Keratinocyte (primary cell): ENCODE measurements around the gene MTF1. TPM values are rescaled to one million over a fixed set of nuclear protein-coding genes. Genes with fewer than 3 reads are reported as not detected.

Experiments used
- DNase-seq: peaks from one replicate; pipeline ENCODE4 v3.0.0-alpha.2; 2011; ENCODE audit warnings: low read depth, missing footprints, low spot score
- FAIRE-seq: peaks from 2 replicates; lab custom pipeline; 2011; peaks lifted over from hg19 to GRCh38; lab: Jason Lieb, UNC
- H2AFZ ChIP-seq: 2 replicates; pipeline ENCODE4 v1.6.0; 2012; ENCODE audit warnings: low read length, control low read depth, inconsistent platforms; ENCODE audit not compliant: control insufficient read depth
- H3K27ac ChIP-seq: 2 replicates; pipeline ENCODE4 v1.5.1; 2011; ENCODE audit warnings: low read length; ENCODE audit not compliant: control insufficient read depth, insufficient read depth
- H3K27me3 ChIP-seq: 3 replicates; pipeline ENCODE4 v1.6.0; 2011; ENCODE audit warnings: low read length; ENCODE audit not compliant: control insufficient read depth, insufficient read depth; ENCODE audit errors: extremely low read depth
- H3K36me3 ChIP-seq, 2 experiments: 2 replicates in 1 of 2; 3 replicates in 1 of 2; pipeline ENCODE4 v1.5.1; 2011; ENCODE audit warnings: low read length in 2 of 2, mild to moderate bottlenecking in 1 of 2; ENCODE audit not compliant: control insufficient read depth in 2 of 2, insufficient read depth in 2 of 2; ENCODE audit errors: extremely low read depth in 1 of 2
- H3K4me1 ChIP-seq: 3 replicates; pipeline ENCODE4 v1.5.1; 2011; ENCODE audit warnings: low read length; ENCODE audit not compliant: control insufficient read depth, insufficient read depth; ENCODE audit errors: extremely low read depth
- H3K4me2 ChIP-seq: 3 replicates; pipeline ENCODE4 v1.6.0; 2011; ENCODE audit warnings: low read depth, low read length; ENCODE audit not compliant: control insufficient read depth, insufficient read depth; ENCODE audit errors: extremely low read depth
- H3K4me3 ChIP-seq, 3 experiments: fragments of 200-600 bp in 1 of 3; sonication (generic) in 1 of 3; 2 replicates in 2 of 3; 3 replicates in 1 of 3; pipeline ENCODE4 v1.5.1; 2011 to 2016; ENCODE audit warnings: low read length in 3 of 3, mild to moderate bottlenecking in 3 of 3, control low read depth in 2 of 3, inconsistent platforms in 1 of 3, low read depth in 1 of 3, mixed read lengths in 1 of 3, mixed run types in 1 of 3, moderate library complexity in 1 of 3; ENCODE audit not compliant: control insufficient read depth in 2 of 3, insufficient read depth in 2 of 3; ENCODE audit errors: extremely low read depth in 1 of 3
- H3K79me2 ChIP-seq: 2 replicates; pipeline ENCODE4 v1.6.0; 2012; ENCODE audit warnings: low read length; ENCODE audit not compliant: control insufficient read depth, insufficient read depth
- H3K9ac ChIP-seq: 3 replicates; pipeline ENCODE4 v1.6.0; 2011; ENCODE audit warnings: low read length; ENCODE audit not compliant: control insufficient read depth, insufficient read depth; ENCODE audit errors: extremely low read depth
- H3K9me1 ChIP-seq: 3 replicates; pipeline ENCODE4 v1.6.0; 2011; ENCODE audit warnings: low read length; ENCODE audit not compliant: control insufficient read depth, insufficient read depth; ENCODE audit errors: extremely low read depth
- H3K9me3 ChIP-seq: 2 replicates; pipeline ENCODE4 v1.5.1; 2012; ENCODE audit warnings: low read depth, low read length; ENCODE audit not compliant: control insufficient read depth
- H4K20me1 ChIP-seq: 3 replicates; pipeline ENCODE4 v1.6.0; 2011; ENCODE audit warnings: low read length; ENCODE audit not compliant: control insufficient read depth, insufficient read depth; ENCODE audit errors: extremely low read depth
- CTCF ChIP-seq, 3 experiments: IDR thresholded peaks in 1 of 3; conservative IDR thresholded peaks in 1 of 3; optimal IDR thresholded peaks in 1 of 3; 2 replicates in 2 of 3; 3 replicates in 1 of 3; pipeline versions ENCODE3 to v1.5.1; 2011; ENCODE audit warnings: low read length in 3 of 3, mild to moderate bottlenecking in 3 of 3, moderate library complexity in 2 of 3, control low read depth in 1 of 3, inconsistent platforms in 1 of 3; ENCODE audit not compliant: insufficient read depth in 2 of 3; ENCODE audit errors: extremely low read depth in 1 of 3
- EZH2 ChIP-seq: IDR thresholded peaks from one replicate; pipeline ENCODE4 v1.6.1; 2012; ENCODE audit warnings: inconsistent platforms, mild to moderate bottlenecking, low read length, moderate library complexity
- dilution Hi-C: fragments of 300-500 bp; cut with MboI; formaldehyde crosslinking; loops from one replicate; pipeline ENCODE4 v1.7.0; 2020; ENCODE audit warnings: low sequenced_read_pairs; ENCODE audit not compliant: extremely low pct_ligation_motif_present
- polyA plus RNA-seq, 5 experiments: library from polyadenylated mRNA; depleted of rRNA in 3 of 5; stranded (reverse) in 3 of 5; stranded (forward) in 1 of 5; unstranded in 1 of 5; fragments of >200 nt; gene quantifications; 1 replicate in 1 of 5; 2 replicates in 3 of 5; 3 replicates in 1 of 5; pipeline versions ENCODE4 v1.2.1 to v1.2.3, GENCODE V29; 2011 to 2012; ENCODE audit warnings: missing spikeins in 2 of 5, low read depth in 1 of 5, low replicate concordance in 1 of 5

The MTF1 gene
- polyA plus RNA-seq, 1 donor (not counting 4 experiments of a cell fraction or from before 2014, with no cell fraction given) = 13.1 TPM

- dilution Hi-C loops = no loop called here
- H3K36me3 ChIP-seq = peaks cover 18 to 34% of the 10 kb centered on the region in 2 experiments
These were observed 27.6 kb downstream of the MTF1 start for GRCh38 chr1:37831809-37832208.

GRCh38 chr1:37831109-37831508, 28.3 kb downstream of the MTF1 start:
- Histone ChIP-seq H3K9me1 (peaks cover 2% of the 10 kb centered on the region), H3K4me1 (peaks cover 8% of the 10 kb centered on the region), H4K20me1 (no peaks in the 10 kb centered on the region), H3K9ac (no peak overlapping the region), H3K9me3 (no peaks in the 10 kb centered on the region), H3K36me3 (peaks cover 17 to 35% of the 10 kb centered on the region in 2 experiments), H3K27me3 (no peaks in the 10 kb centered on the region), H3K4me2 (no peak overlapping the region), H3K4me3 (no peak overlapping the region), H2AFZ (no peak overlapping the region), H3K27ac (no peak overlapping the region), H3K79me2 (no peaks in the 10 kb centered on the region)
- FAIRE-seq (no peak), DNase-seq (no peak)
- dilution Hi-C loops = no loop called here
- TF ChIP-seq EZH2 (no peak), CTCF (optimal IDR thresholded peaks at IDR 0.05 in 1 of 3, IDR thresholded peaks at IDR 0.05 in 1 of 3, conservative IDR thresholded peaks at IDR 0.05 in 1 of 3; ENCODE audit: extremely low read depth in 1 of 3, insufficient read depth in 2 of 3, low read length in 3 of 3) (no peak)

More at GRCh38 chr1:37831809-37832208, 27.6 kb downstream of the MTF1 start:
- DNase-seq = no peak
- H3K27me3 ChIP-seq = no peaks in the 10 kb centered on the region
- peaks cover 2% of the 10 kb centered on the region for H3K9me1 ChIP-seq
- H3K9me3 ChIP-seq = no peaks in the 10 kb centered on the region
- H3K4me2 ChIP-seq = no peak overlapping the region
- H3K27ac ChIP-seq = no peak overlapping the region
- no peaks in the 10 kb centered on the region for H4K20me1 ChIP-seq
- no peak for FAIRE-seq
- no peaks in the 10 kb centered on the region for H3K79me2 ChIP-seq
- no peak overlapping the region for H3K4me3 ChIP-seq
- TF ChIP-seq EZH2 (no peak), CTCF (optimal IDR thresholded peaks at IDR 0.05 in 1 of 3, IDR thresholded peaks at IDR 0.05 in 1 of 3, conservative IDR thresholded peaks at IDR 0.05 in 1 of 3; ENCODE audit: extremely low read depth in 1 of 3, insufficient read depth in 2 of 3, low read length in 3 of 3) (no peak)
- H3K9ac ChIP-seq = no peak overlapping the region
- no peak overlapping the region for H2AFZ ChIP-seq
- peaks cover 8% of the 10 kb centered on the region for H3K4me1 ChIP-seq
